ENCODE measurements around the gene RLF.

DNA sequence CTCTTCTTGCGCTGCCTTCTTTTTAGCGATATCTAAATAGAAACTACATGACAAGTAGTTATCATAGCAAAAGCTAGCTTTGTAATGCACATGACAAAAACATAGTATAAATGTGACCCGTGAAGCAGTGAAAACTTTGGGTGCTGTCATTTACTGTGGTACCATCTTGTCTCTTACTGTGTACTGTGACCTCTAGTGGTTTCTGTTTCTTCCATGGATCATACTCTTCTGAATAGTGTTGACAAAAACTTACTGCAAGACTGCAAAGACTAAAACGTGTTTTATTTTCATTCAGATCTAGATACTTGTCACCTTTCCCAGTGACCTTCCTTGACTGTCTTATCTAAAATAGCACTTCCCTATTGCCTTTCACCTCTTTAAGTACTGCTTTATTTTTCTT is 6.1 kb downstream of the RLF start:
- TF ChIP-seq CTCF (conservative IDR thresholded peaks at IDR 0.05 in 1 of 2, IDR thresholded peaks at IDR 0.05 in 1 of 2; ENCODE audit: extremely low read depth in 1 of 2, insufficient read depth in 1 of 2, low read depth in 1 of 2, low read length in 2 of 2) (no peak), EZH2 (IDR thresholded peaks at IDR 0.05; ENCODE audit: borderline replicate concordance, low read length) (no peak)

Data from mammary epithelial cell (primary cell).